Activated CD8-positive, alpha-beta memory T cell treated with anti-CD3 and anti-CD28 coated beads for 36 hours (primary cell): ENCODE results near the gene PSME2. TPM values are rescaled to one million over a fixed set of nuclear protein-coding genes. Genes with fewer than 3 reads are reported as not detected.

Experiments used
- CTCF ChIA-PET: fragments of 350-600 bp; sonication (Branson Sonifier 250); formaldehyde crosslinking; loops from one replicate; lab custom pipeline; 2021; ENCODE audit warnings: antibody characterized with exemption; lab: Charles Lee
- POLR2A ChIA-PET: fragments of 350-600 bp; sonication (Branson Sonifier 250); formaldehyde crosslinking; loops from one replicate; lab custom pipeline; 2021; ENCODE audit warnings: antibody characterized with exemption; lab: Charles Lee
- total RNA-seq, 2 experiments: library from RNA; stranded (reverse); gene quantifications; one replicate each; pipeline ENCODE4 v1.2.3, GENCODE V29; 2021

The PSME2 gene
- total RNA-seq, 2 experiments from 2014 or later: 381 to 388 TPM

GRCh38 chr14:24164518-24164991, 18.1 kb upstream of the PSME2 start:
- POLR2A ChIA-PET: interaction anchor here (1.7 kb wide), 1 partner anchor 16 kb away, joined by 5 read pairs; no protein-coding TSS in a partner anchor
- CTCF ChIA-PET: interaction anchor here (1.1 to 1.6 kb wide), 3 partner anchors 11 to 74 kb away, joined by 3 read pairs; no protein-coding TSS in a partner anchor

- ChIA-PET CTCF (interaction anchor here (0.7 to 3.5 kb wide), 14 partner anchors 11 to 136 kb away, joined by 3 to 34 read pairs (median 6); partner anchors contain the start of genes EMC9, PCK2, PSME1 and RNF31), POLR2A (interaction anchor here (0.6 to 3.4 kb wide), 6 partner anchors 11 to 52 kb away, joined by 3 to 19 read pairs (median 9); partner anchors contain the start of genes CHMP4A, IPO4, PSME1 and REC8)
These were observed 15.7 kb upstream of the PSME2 start for GRCh38 chr14:24162093-24162492.

- CTCF ChIA-PET: interaction anchor here (0.6 to 3.5 kb wide), 34 partner anchors 9 to 184 kb away, joined by 3 to 34 read pairs (median 5); partner anchors contain the start of genes CHMP4A, DCAF11, EMC9 and GMPR2
These were observed 14.7 kb upstream of the PSME2 start, which contains the start of gene IRF9 for GRCh38 chr14:24160850-24161804. Gene IRF9, plus strand, starts transcription at chr14:24161265. Its CDS starts 880 bp downstream, at chr14:24162145.

GRCh38 chr14:24160499-24160849, 14.1 kb upstream of the PSME2 start:
- POLR2A ChIA-PET: interaction anchor here (0.6 to 3.4 kb wide), 12 partner anchors 8 to 85 kb away, joined by 3 to 19 read pairs (median 9); partner anchors contain the start of genes CHMP4A, DCAF11, EMC9 and IPO4
- CTCF ChIA-PET: interaction anchor here (0.7 to 3.5 kb wide), 27 partner anchors 9 to 152 kb away, joined by 3 to 34 read pairs (median 5); partner anchors contain the start of genes DCAF11, EMC9, GMPR2 and IPO4

More at GRCh38 chr14:24160850-24161804, 14.7 kb upstream of the PSME2 start, which contains the start of gene IRF9:
- POLR2A ChIA-PET: interaction anchor here (0.9 to 3.4 kb wide), 12 partner anchors 9 to 53 kb away, joined by 3 to 19 read pairs (median 8); partner anchors contain the start of genes CHMP4A, DCAF11, EMC9 and IPO4

- ChIA-PET CTCF (interaction anchor here (0.7 to 3.5 kb wide), 17 partner anchors 9 to 152 kb away, joined by 3 to 34 read pairs (median 9); partner anchors contain the start of genes DCAF11, NRL, PCK2 and PSME1), POLR2A (interaction anchor here (0.6 to 3.4 kb wide), 7 partner anchors 13 to 86 kb away, joined by 3 to 19 read pairs (median 10); partner anchors contain the start of genes DCAF11, EMC9, NRL and PSME1)
These were observed 13.5 kb upstream of the PSME2 start for GRCh38 chr14:24159777-24160498.

- POLR2A ChIA-PET: interaction anchor here (0.6 kb wide), 1 partner anchor 12 kb away, joined by 6 read pairs; no protein-coding TSS in a partner anchor
- CTCF ChIA-PET: no interaction called here
These were observed 10.9 kb upstream of the PSME2 start for GRCh38 chr14:24157331-24157730.

GRCh38 chr14:24156840-24157239, 10.4 kb upstream of the PSME2 start:
- ChIA-PET POLR2A (interaction anchor here (0.6 kb wide), 1 partner anchor 13 kb away, joined by 6 read pairs; no protein-coding TSS in a partner anchor), CTCF (interaction anchor here (0.5 to 0.6 kb wide), 2 partner anchors 13 to 20 kb away, joined by 3 to 6 read pairs; no protein-coding TSS in a partner anchor)

- ChIA-PET POLR2A (no interaction called here), CTCF (interaction anchor here (1.1 kb wide), 1 partner anchor 9 kb away, joined by 3 read pairs; the partner anchor contains the start of gene PSME2)
These were observed 8.7 kb upstream of the PSME2 start for GRCh38 chr14:24155100-24155499.

- ChIA-PET POLR2A (interaction anchor here (0.6 kb wide), 1 partner anchor 21 kb away, joined by 3 read pairs; the partner anchor contains the start of gene FITM1), CTCF (interaction anchor here (0.6 to 1.8 kb wide), 2 partner anchors 9 to 42 kb away, joined by 3 to 17 read pairs; partner anchors contain the start of gene IRF9)
These were observed 5.1 kb upstream of the PSME2 start for GRCh38 chr14:24151404-24152080.

GRCh38 chr14:24150993-24151392, 4.6 kb upstream of the PSME2 start:
- ChIA-PET POLR2A (interaction anchor here (0.8 kb wide), 1 partner anchor 50 kb away, joined by 3 read pairs; no protein-coding TSS in a partner anchor), CTCF (interaction anchor here (1.8 kb wide), 1 partner anchor 10 kb away, joined by 17 read pairs; the partner anchor contains the start of gene IRF9)

GRCh38 chr14:24150567-24150966, 4.2 kb upstream of the PSME2 start:
- ChIA-PET CTCF (interaction anchor here (1.4 to 1.8 kb wide), 2 partner anchors 10 to 23 kb away, joined by 3 to 17 read pairs; partner anchors contain the start of gene IRF9), POLR2A (interaction anchor here (0.8 to 1.2 kb wide), 2 partner anchors 9 to 51 kb away, joined by 3 read pairs; partner anchors contain the start of gene EMC9)

- POLR2A ChIA-PET: interaction anchor here (0.8 to 1.2 kb wide), 2 partner anchors 9 to 51 kb away, joined by 3 read pairs; partner anchors contain the start of gene EMC9
- CTCF ChIA-PET: interaction anchor here (1.4 kb wide), 1 partner anchor 24 kb away, joined by 3 read pairs; no protein-coding TSS in a partner anchor
These were observed 3.7 kb upstream of the PSME2 start for GRCh38 chr14:24150061-24150460.

GRCh38 chr14:24149302-24149969, 3.0 kb upstream of the PSME2 start:
- ChIA-PET CTCF (interaction anchor here (1.4 to 2.7 kb wide), 2 partner anchors 11 to 24 kb away, joined by 3 to 24 read pairs; partner anchors contain the start of gene IRF9), POLR2A (interaction anchor here (1.2 kb wide), 1 partner anchor 8 kb away, joined by 3 read pairs; the partner anchor contains the start of gene EMC9)

GRCh38 chr14:24147761-24148428, 1.5 kb upstream of the PSME2 start:
- CTCF ChIA-PET: interaction anchor here (0.9 to 2.7 kb wide), 5 partner anchors 11 to 57 kb away, joined by 3 to 24 read pairs (median 7); partner anchors contain the start of genes DCAF11, IRF9, NRL and PSME1
- POLR2A ChIA-PET: interaction anchor here (0.5 to 3.8 kb wide), 5 partner anchors 11 to 47 kb away, joined by 3 to 34 read pairs (median 16); partner anchors contain the start of genes DCAF11, IRF9, NRL and PSME1
